ENCODE data around the gene GABRG3.

GABRG3 gene

GRCh38 chr15:27408428-27408827, 437.4 kb downstream of the GABRG3 start:
- no peaks in the 10 kb centered on the region for H3K9me3 ChIP-seq (ENCODE audit: control insufficient read depth, insufficient read depth, low read length)
- H3K36me3 ChIP-seq (ENCODE audit: control insufficient read depth, insufficient read depth, low read length): no peaks in the 10 kb centered on the region
- H3K9ac ChIP-seq (ENCODE audit: low read depth, low read length): no peak overlapping the region
- no peaks in the 10 kb centered on the region for H3K27me3 ChIP-seq (ENCODE audit: control insufficient read depth, insufficient read depth, low read length)
- peaks cover 4% of the 10 kb centered on the region for H3K4me1 ChIP-seq (ENCODE audit: control insufficient read depth, insufficient read depth, low read length)
- H3K4me3 ChIP-seq (ENCODE audit: low read depth, low read length): no peak overlapping the region

DNA sequence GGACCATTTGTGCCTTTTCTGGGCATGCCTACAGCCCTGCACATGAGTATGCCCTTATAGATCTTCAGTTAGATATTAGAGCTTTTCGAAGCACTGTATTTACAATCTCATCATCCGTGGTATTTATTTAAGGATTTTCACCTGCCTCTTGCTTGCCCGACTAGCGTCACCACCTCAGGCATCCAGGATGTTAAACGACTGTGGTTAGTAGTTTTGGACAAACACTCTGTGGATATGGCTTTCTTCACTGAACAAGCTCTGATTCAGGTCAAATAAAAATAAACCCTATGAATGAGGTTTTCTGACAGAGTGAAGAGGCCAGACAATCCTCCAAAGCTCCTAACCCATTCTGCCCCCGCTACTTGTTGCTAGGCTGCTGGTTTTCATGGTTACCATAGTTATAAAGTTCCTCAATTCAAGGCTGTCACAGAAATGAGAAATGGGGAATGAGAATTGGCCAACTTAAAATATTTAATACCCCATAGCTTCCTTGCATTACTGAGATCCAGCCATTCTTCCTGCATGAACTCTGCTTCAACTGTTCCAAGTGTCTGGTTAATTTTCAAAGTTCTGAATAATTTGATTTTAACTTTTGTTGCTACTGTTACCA, 440.1 kb downstream of the GABRG3 start:
- Histone ChIP-seq H3K4me1 (ENCODE audit: control insufficient read depth, insufficient read depth, low read length) (peaks cover 4% of the 10 kb centered on the region), H3K9ac (ENCODE audit: low read depth, low read length) (no peak overlapping the region), H3K27me3 (ENCODE audit: control insufficient read depth, insufficient read depth, low read length) (no peaks in the 10 kb centered on the region), H3K36me3 (ENCODE audit: control insufficient read depth, insufficient read depth, low read length) (no peaks in the 10 kb centered on the region), H3K4me3 (ENCODE audit: low read depth, low read length) (no peak overlapping the region), H3K9me3 (ENCODE audit: control insufficient read depth, insufficient read depth, low read length) (no peaks in the 10 kb centered on the region)

DNA sequence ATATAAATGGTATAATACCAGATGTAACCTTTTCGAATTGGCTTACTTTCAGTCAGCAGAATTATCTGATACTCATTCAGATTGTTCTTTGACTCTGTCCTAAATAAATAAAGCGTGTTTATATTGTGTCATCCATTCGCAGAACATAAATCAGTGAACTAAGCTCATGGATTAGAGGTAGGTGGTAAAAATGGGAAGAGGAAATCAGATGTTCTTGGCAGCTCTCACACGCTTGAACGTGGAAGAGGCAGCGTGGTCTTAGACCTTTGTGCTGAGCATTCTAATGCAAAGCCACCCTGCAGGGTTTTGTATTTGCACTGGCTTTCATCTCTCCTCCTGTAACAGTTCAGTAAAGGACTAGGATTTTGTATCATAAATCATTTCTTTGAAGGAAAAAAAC, 441.4 kb downstream of the GABRG3 start:
- no peaks in the 10 kb centered on the region for H3K9me3 ChIP-seq (ENCODE audit: control insufficient read depth, insufficient read depth, low read length)
- no peaks in the 10 kb centered on the region for H3K36me3 ChIP-seq (ENCODE audit: control insufficient read depth, insufficient read depth, low read length)
- H3K27me3 ChIP-seq (ENCODE audit: control insufficient read depth, insufficient read depth, low read length): no peaks in the 10 kb centered on the region
- peaks cover 4% of the 10 kb centered on the region for H3K4me1 ChIP-seq (ENCODE audit: control insufficient read depth, insufficient read depth, low read length)
- no peak overlapping the region for H3K4me3 ChIP-seq (ENCODE audit: low read depth, low read length)
- H3K9ac ChIP-seq (ENCODE audit: low read depth, low read length): no peak overlapping the region

- Histone ChIP-seq H3K36me3 (ENCODE audit: control insufficient read depth, insufficient read depth, low read length) (no peaks in the 10 kb centered on the region), H3K4me1 (ENCODE audit: control insufficient read depth, insufficient read depth, low read length) (peaks cover 4% of the 10 kb centered on the region), H3K27me3 (ENCODE audit: control insufficient read depth, insufficient read depth, low read length) (no peaks in the 10 kb centered on the region), H3K9me3 (ENCODE audit: control insufficient read depth, insufficient read depth, low read length) (no peaks in the 10 kb centered on the region), H3K9ac (ENCODE audit: low read depth, low read length) (no peak overlapping the region), H3K4me3 (ENCODE audit: low read depth, low read length) (no peak overlapping the region)
These were observed 443.3 kb downstream of the GABRG3 start for GRCh38 chr15:27414168-27414870.

DNA sequence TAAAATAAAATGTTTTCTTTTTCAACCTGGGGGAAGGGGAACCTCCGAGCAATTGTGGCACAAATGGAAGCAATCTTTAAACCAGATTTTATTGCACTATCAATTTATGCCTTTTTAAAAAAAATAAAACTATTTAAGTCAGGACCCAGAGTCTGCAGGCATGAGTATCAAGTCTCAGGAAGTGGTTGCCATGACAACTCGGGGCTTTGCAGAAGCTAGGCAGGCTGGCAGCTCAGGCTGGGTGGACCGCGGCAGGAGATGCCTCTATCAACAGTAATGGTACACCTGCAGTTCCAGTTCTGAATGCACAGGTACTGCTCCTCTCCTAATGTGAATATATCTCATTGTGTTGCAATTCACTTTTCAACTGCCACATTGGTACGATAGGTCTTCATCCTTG, 447.7 kb downstream of the GABRG3 start:
- no peaks in the 10 kb centered on the region for H3K4me1 ChIP-seq (ENCODE audit: control insufficient read depth, insufficient read depth, low read length)
- no peaks in the 10 kb centered on the region for H3K27me3 ChIP-seq (ENCODE audit: control insufficient read depth, insufficient read depth, low read length)
- H3K9ac ChIP-seq (ENCODE audit: low read depth, low read length): no peak overlapping the region
- H3K9me3 ChIP-seq (ENCODE audit: control insufficient read depth, insufficient read depth, low read length): no peaks in the 10 kb centered on the region
- no peaks in the 10 kb centered on the region for H3K36me3 ChIP-seq (ENCODE audit: control insufficient read depth, insufficient read depth, low read length)
- no peak overlapping the region for H3K4me3 ChIP-seq (ENCODE audit: low read depth, low read length)

DNA sequence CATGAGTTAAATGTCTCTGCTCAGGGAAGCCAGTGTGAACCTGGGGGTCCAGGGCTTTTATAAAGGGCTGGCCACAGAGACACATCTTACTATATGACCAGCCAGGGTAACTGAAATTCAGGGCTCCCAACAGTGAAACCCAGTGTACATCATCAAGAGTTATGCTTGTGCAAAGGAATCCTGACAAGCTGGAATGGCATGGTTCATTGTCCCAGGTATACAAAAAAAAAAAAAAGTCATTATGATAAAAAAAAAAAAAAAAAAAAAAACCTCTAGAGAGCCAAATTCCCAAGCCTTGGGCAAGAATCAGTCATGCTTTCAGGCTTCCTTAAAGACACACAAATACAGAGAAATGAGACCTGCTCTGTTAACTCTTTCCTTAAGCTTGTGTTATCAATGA, 452.0 kb downstream of the GABRG3 start:
- Histone ChIP-seq H3K36me3 (ENCODE audit: control insufficient read depth, insufficient read depth, low read length) (no peaks in the 10 kb centered on the region), H3K9ac (ENCODE audit: low read depth, low read length) (no peak overlapping the region), H3K27me3 (ENCODE audit: control insufficient read depth, insufficient read depth, low read length) (no peaks in the 10 kb centered on the region), H3K4me1 (ENCODE audit: control insufficient read depth, insufficient read depth, low read length) (no peaks in the 10 kb centered on the region), H3K4me3 (ENCODE audit: low read depth, low read length) (no peak overlapping the region), H3K9me3 (ENCODE audit: control insufficient read depth, insufficient read depth, low read length) (no peaks in the 10 kb centered on the region)

GRCh38 chr15:27426805-27427204, 455.8 kb downstream of the GABRG3 start:
- H3K4me1 ChIP-seq (ENCODE audit: control insufficient read depth, insufficient read depth, low read length): no peaks in the 10 kb centered on the region
- H3K36me3 ChIP-seq (ENCODE audit: control insufficient read depth, insufficient read depth, low read length): no peaks in the 10 kb centered on the region
- H3K4me3 ChIP-seq (ENCODE audit: low read depth, low read length): no peak overlapping the region
- no peaks in the 10 kb centered on the region for H3K27me3 ChIP-seq (ENCODE audit: control insufficient read depth, insufficient read depth, low read length)
- no peaks in the 10 kb centered on the region for H3K9me3 ChIP-seq (ENCODE audit: control insufficient read depth, insufficient read depth, low read length)
- H3K9ac ChIP-seq (ENCODE audit: low read depth, low read length): no peak overlapping the region

DNA sequence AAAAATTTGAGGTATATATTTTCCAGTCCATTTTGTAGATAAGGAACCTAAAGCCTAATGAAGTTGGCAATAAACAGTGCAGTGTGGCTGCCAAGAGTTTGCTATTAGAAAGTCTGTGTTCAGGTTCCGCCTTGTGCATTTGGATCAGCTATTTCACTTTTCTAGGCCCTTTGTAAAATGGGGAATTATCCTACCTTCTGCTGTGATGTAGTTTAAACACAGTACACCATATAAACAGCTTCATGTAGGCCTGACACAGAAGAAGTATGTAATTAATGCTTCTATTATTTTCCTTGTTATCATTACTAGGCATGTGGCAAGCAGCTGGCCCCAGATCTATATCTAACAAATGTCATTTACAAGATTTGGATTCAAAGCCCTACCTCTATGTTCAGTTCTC, 456.3 kb downstream of the GABRG3 start:
- Histone ChIP-seq H3K27me3 (ENCODE audit: control insufficient read depth, insufficient read depth, low read length) (no peaks in the 10 kb centered on the region), H3K9me3 (ENCODE audit: control insufficient read depth, insufficient read depth, low read length) (no peaks in the 10 kb centered on the region), H3K9ac (ENCODE audit: low read depth, low read length) (no peak overlapping the region), H3K4me3 (ENCODE audit: low read depth, low read length) (no peak overlapping the region), H3K36me3 (ENCODE audit: control insufficient read depth, insufficient read depth, low read length) (no peaks in the 10 kb centered on the region), H3K4me1 (ENCODE audit: control insufficient read depth, insufficient read depth, low read length) (no peaks in the 10 kb centered on the region)

DNA sequence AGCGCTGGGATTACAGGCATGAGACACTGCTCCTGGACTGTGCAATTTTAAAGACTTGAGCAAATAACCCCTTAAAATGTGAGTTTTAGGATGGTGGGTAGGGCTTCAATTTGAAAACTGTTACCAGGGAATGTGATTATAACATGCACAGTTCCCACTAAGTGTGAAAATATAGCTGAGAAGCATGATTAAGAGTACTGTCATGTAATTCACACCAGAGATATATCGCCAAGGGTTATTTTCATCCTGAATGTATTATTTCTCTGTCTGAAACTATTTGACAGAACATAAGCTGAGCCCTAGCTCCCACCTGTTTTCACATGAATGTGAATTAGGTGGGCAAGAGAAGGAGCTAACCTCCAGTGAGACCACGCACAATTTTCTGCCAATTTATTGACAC, 457.2 kb downstream of the GABRG3 start:
- H3K27me3 ChIP-seq (ENCODE audit: control insufficient read depth, insufficient read depth, low read length): no peaks in the 10 kb centered on the region
- H3K4me1 ChIP-seq (ENCODE audit: control insufficient read depth, insufficient read depth, low read length): no peaks in the 10 kb centered on the region
- H3K36me3 ChIP-seq (ENCODE audit: control insufficient read depth, insufficient read depth, low read length): no peaks in the 10 kb centered on the region
- no peak overlapping the region for H3K4me3 ChIP-seq (ENCODE audit: low read depth, low read length)
- H3K9ac ChIP-seq (ENCODE audit: low read depth, low read length): no peak overlapping the region
- no peaks in the 10 kb centered on the region for H3K9me3 ChIP-seq (ENCODE audit: control insufficient read depth, insufficient read depth, low read length)

DNA sequence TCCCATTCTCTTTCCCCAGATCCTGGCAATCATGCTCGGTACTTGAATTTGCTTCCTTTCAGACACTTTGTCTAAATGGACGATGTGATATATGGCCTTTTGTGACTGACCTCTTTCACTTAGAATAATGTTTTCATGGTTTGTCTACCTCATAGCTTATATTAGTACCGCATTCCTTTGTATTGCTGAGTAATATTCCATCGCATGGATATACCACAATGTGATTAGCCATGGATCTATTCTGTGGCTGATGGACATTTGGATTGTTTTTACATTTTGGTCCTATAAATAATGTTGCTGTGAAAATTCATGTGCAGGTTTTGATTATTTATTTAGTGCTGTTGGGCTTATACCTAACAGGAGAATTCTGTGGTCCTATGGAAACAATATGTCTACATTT, 458.6 kb downstream of the GABRG3 start:
- no peaks in the 10 kb centered on the region for H3K36me3 ChIP-seq (ENCODE audit: control insufficient read depth, insufficient read depth, low read length)
- H3K27me3 ChIP-seq (ENCODE audit: control insufficient read depth, insufficient read depth, low read length): no peaks in the 10 kb centered on the region
- H3K9ac ChIP-seq (ENCODE audit: low read depth, low read length): no peak overlapping the region
- H3K4me3 ChIP-seq (ENCODE audit: low read depth, low read length): no peak overlapping the region
- H3K4me1 ChIP-seq (ENCODE audit: control insufficient read depth, insufficient read depth, low read length): no peaks in the 10 kb centered on the region
- no peaks in the 10 kb centered on the region for H3K9me3 ChIP-seq (ENCODE audit: control insufficient read depth, insufficient read depth, low read length)

DNA sequence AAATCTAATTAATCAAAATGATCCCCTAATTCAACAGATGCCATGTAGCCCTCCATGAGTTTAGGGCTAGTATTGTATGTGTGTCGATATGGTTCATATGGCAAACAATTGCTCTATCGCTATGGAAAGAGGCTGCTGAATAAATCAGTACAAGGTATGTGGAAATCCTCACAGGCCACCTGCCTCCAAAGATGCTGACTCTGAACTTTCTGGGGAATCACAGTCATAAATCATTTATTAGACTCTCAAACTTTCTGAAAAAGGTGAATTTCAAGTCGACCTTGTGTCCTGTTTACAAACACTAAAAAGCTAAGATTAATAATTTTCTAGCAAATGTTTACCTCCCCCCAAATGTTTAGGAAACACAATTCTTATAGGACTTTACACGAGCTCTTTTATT, 462.6 kb downstream of the GABRG3 start:
- no peak overlapping the region for H3K4me3 ChIP-seq (ENCODE audit: low read depth, low read length)
- no peaks in the 10 kb centered on the region for H3K4me1 ChIP-seq (ENCODE audit: control insufficient read depth, insufficient read depth, low read length)
- no peaks in the 10 kb centered on the region for H3K27me3 ChIP-seq (ENCODE audit: control insufficient read depth, insufficient read depth, low read length)
- H3K9ac ChIP-seq (ENCODE audit: low read depth, low read length): no peak overlapping the region
- no peaks in the 10 kb centered on the region for H3K9me3 ChIP-seq (ENCODE audit: control insufficient read depth, insufficient read depth, low read length)
- H3K36me3 ChIP-seq (ENCODE audit: control insufficient read depth, insufficient read depth, low read length): no peaks in the 10 kb centered on the region
